ENCODE measurements around the gene PTPRM. TPM values are rescaled to one million over a fixed set of nuclear protein-coding genes. Genes with fewer than 3 reads are reported as not detected.

PTPRM gene
- total RNA-seq, 1 experiment from 2014 or later, result 100.0 TPM

DNA sequence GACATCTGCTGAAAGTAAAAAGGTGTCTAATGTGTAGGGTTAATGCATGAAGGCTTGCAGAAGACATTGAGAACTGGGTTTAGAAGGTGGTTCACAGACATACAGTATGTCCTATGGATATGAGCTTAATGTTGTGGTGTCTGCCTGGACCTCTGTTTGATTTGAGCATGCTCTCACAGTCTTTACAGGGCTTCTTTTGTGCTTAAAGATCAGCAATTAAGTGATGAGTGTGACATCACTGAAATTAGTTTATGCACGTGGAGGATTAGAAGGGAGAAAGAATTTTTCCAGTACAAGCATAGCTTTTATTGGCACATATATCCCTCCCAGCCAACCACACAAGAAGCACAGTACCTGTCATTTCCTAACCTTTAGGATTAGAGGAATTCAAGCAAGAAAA, 674.6 kb downstream of the PTPRM start:
- Histone ChIP-seq H3K9me3 (no peaks in the 10 kb centered on the region), H3K36me3 (ENCODE audit: control insufficient read depth, insufficient read depth, low read length) (no peaks in the 10 kb centered on the region), H3K4me1 (no peaks in the 10 kb centered on the region), H3K4me3 (ENCODE audit: low read depth, low read length) (no peak overlapping the region), H3K27me3 (replicated peaks; ENCODE audit: control insufficient read depth, insufficient read depth, low read length) (no peaks in the 10 kb centered on the region)
- intact Hi-C loops (cut with micrococcal nuclease; ENCODE audit: unreplicated experiment), result no loop called here
- H3K27me3 Mint-ChIP-seq (ENCODE audit: insufficient read depth, unreplicated experiment), result no peaks in the 10 kb centered on the region
- no peak overlapping the region for H3K27ac Mint-ChIP-seq (ENCODE audit: unreplicated experiment)
- H3K36me3 Mint-ChIP-seq (ENCODE audit: insufficient read depth, unreplicated experiment), result peaks cover 23% of the 10 kb centered on the region
- BruUV-seq (replicated peaks), result no TSS peak
- peaks cover 2% of the 10 kb centered on the region for H3K9me3 Mint-ChIP-seq (ENCODE audit: unreplicated experiment)
- H3K4me3 Mint-ChIP-seq (ENCODE audit: unreplicated experiment), result no peak overlapping the region
- ChIA-PET CTCF (no interaction called here), POLR2A (no interaction called here)
- TF ChIP-seq, protein P1, sequence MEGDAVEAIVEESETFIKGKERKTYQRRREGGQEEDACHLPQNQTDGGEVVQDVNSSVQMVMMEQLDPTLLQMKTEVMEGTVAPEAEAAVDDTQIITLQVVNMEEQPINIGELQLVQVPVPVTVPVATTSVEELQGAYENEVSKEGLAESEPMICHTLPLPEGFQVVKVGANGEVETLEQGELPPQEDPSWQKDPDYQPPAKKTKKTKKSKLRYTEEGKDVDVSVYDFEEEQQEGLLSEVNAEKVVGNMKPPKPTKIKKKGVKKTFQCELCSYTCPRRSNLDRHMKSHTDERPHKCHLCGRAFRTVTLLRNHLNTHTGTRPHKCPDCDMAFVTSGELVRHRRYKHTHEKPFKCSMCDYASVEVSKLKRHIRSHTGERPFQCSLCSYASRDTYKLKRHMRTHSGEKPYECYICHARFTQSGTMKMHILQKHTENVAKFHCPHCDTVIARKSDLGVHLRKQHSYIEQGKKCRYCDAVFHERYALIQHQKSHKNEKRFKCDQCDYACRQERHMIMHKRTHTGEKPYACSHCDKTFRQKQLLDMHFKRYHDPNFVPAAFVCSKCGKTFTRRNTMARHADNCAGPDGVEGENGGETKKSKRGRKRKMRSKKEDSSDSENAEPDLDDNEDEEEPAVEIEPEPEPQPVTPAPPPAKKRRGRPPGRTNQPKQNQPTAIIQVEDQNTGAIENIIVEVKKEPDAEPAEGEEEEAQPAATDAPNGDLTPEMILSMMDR (IDR thresholded peaks at IDR 0.05; ENCODE audit: insufficient read depth in 1 of 2, low read depth in 1 of 2, low read length in 1 of 2, severe bottlenecking in 1 of 2, unreplicated experiment in 1 of 2), result no peak
- H3K4me1 Mint-ChIP-seq (ENCODE audit: low read depth, unreplicated experiment), result no peaks in the 10 kb centered on the region
- DNase-seq, result no peak

DNA sequence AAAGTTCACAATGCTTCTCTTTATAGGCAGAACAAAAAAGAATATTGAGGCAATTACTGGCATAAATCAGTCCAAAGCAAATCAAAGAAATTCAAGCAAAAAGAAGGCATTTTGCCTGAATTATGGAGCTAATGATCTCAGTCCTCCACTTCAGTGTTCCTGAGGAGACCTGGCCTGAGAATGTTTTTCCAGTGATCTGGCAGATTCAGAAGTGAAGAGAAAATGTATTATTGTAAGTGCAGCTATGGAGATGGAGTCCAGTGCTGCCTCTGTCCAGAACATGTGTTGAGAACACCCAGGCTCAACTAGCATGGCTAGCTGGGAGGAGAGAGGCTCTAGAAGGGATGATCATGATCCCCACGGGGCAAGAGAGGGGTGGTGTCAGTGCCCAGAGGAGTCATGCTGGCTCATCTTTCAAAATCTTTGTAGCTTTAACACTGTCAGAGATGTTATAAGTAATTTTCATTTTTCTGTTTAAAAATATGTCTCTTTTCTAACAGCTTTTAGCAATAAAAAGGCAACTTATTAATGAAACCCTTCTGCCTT, 675.1 kb downstream of the PTPRM start:
- intact Hi-C loops (cut with micrococcal nuclease; ENCODE audit: unreplicated experiment), result no loop called here
- no peak overlapping the region for H3K4me3 ChIP-seq (ENCODE audit: low read depth, low read length)
- H3K27me3 Mint-ChIP-seq (ENCODE audit: insufficient read depth, unreplicated experiment), result no peaks in the 10 kb centered on the region
- BruUV-seq (replicated peaks), result no TSS peak
- no peak overlapping the region for H3K4me3 Mint-ChIP-seq (ENCODE audit: unreplicated experiment)
- POLR2A ChIA-PET, result no interaction called here
- no peaks in the 10 kb centered on the region for H3K27me3 ChIP-seq (replicated peaks; ENCODE audit: control insufficient read depth, insufficient read depth, low read length)
- no peaks in the 10 kb centered on the region for H3K9me3 ChIP-seq
- no peak for DNase-seq
- H3K27ac Mint-ChIP-seq (ENCODE audit: unreplicated experiment), result no peak overlapping the region
- H3K9me3 Mint-ChIP-seq (ENCODE audit: unreplicated experiment), result no peaks in the 10 kb centered on the region
- CTCF ChIA-PET, result no interaction called here
- H3K36me3 Mint-ChIP-seq (ENCODE audit: insufficient read depth, unreplicated experiment), result peaks cover 24% of the 10 kb centered on the region
- H3K4me1 ChIP-seq, result no peaks in the 10 kb centered on the region
- no peaks in the 10 kb centered on the region for H3K36me3 ChIP-seq (ENCODE audit: control insufficient read depth, insufficient read depth, low read length)
- TF ChIP-seq, protein P1 (IDR thresholded peaks at IDR 0.05; ENCODE audit: insufficient read depth in 1 of 2, low read depth in 1 of 2, low read length in 1 of 2, severe bottlenecking in 1 of 2, unreplicated experiment in 1 of 2), result no peak
- no peaks in the 10 kb centered on the region for H3K4me1 Mint-ChIP-seq (ENCODE audit: low read depth, unreplicated experiment)

DNA sequence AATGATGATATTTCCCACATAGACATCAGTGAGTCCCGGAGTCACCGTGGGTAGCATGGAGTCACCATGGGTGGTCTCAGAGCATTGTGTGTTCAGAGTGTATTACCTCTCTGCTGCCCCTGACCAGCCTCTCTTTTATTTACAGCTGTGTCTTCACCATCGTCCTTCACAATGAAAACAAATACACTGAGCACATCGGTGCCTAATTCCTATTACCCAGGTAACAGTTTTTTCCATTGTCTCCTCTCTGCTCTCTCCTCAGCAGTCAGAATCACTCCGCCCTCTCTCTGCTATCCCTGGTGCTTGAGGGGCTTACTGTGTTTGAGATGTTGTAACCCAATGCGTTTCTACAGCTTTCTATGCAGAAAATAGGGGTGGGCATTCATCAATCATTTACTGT, 680.6 kb downstream of the PTPRM start:
- no TSS peak for BruUV-seq (replicated peaks)
- Histone ChIP-seq H3K4me1 (no peaks in the 10 kb centered on the region), H3K36me3 (ENCODE audit: control insufficient read depth, insufficient read depth, low read length) (no peaks in the 10 kb centered on the region), H3K4me3 (ENCODE audit: low read depth, low read length) (no peak overlapping the region), H3K9me3 (no peaks in the 10 kb centered on the region), H3K27me3 (replicated peaks; ENCODE audit: control insufficient read depth, insufficient read depth, low read length) (no peaks in the 10 kb centered on the region)
- intact Hi-C loops (cut with micrococcal nuclease; ENCODE audit: unreplicated experiment), result no loop called here
- Mint-ChIP-seq H3K27me3 (ENCODE audit: insufficient read depth, unreplicated experiment) (no peaks in the 10 kb centered on the region), H3K9me3 (ENCODE audit: unreplicated experiment) (no peaks in the 10 kb centered on the region), H3K4me3 (ENCODE audit: unreplicated experiment) (no peak overlapping the region), H3K4me1 (ENCODE audit: low read depth, unreplicated experiment) (no peaks in the 10 kb centered on the region), H3K36me3 (ENCODE audit: insufficient read depth, unreplicated experiment) (peaks cover 43% of the 10 kb centered on the region), H3K27ac (ENCODE audit: unreplicated experiment) (no peak overlapping the region)
- TF ChIP-seq, protein P1 (IDR thresholded peaks at IDR 0.05; ENCODE audit: insufficient read depth in 1 of 2, low read depth in 1 of 2, low read length in 1 of 2, severe bottlenecking in 1 of 2, unreplicated experiment in 1 of 2), result no peak
- ChIA-PET POLR2A (no interaction called here), CTCF (no interaction called here)
- no peak for DNase-seq

Measured in Caco-2 (cell line).